NCI-H187 (cell line): ENCODE measurements around the gene EPM2AIP1.
"Not testable (repeated sequence)": the region's sequence is repeated elsewhere in the genome, so short reads cannot be mapped to it uniquely, and the experiment has no call there.

Source experiments
- DNase-seq, 2 experiments: peaks; one replicate each; lab custom pipeline; 2025; lab: John Stamatoyannopoulos, UW

EPM2AIP1 gene

DNA sequence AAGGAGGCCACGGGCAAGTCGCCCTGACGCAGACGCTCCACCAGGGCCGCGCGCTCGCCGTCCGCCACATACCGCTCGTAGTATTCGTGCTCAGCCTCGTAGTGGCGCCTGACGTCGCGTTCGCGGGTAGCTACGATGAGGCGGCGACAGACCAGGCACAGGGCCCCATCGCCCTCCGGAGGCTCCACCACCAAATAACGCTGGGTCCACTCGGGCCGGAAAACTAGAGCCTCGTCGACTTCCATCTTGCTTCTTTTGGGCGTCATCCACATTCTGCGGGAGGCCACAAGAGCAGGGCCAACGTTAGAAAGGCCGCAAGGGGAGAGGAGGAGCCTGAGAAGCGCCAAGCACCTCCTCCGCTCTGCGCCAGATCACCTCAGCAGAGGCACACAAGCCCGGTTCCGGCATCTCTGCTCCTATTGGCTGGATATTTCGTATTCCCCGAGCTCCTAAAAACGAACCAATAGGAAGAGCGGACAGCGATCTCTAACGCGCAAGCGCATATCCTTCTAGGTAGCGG, at the start of gene EPM2AIP1:
TSS of gene EPM2AIP1 (minus strand) at position 326 of the 520 bp plus-strand sequence. CDS start at position 272, 54 bp downstream.
- no peak for DNase-seq

DNA sequence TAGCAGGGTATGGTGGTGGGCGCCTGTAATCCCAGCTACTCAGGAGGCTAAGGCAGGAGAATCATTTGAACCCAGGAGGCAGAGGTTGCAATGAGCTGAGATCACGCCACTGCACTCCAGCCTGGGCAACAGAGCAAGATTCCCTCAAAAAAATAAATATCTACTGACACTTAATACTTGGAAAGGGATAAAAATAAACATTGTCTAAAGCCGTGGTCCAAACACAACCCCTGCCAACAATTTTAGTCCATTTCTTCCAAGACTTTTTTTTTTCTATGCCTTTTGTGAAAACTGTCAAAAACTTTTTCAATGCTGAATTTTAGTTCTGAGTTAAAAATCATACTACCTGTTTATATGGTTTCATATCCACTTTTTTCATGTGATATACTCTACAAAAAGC, 49.8 kb upstream of the EPM2AIP1 start:
- DNase-seq, result not testable (repeated sequence)

DNA sequence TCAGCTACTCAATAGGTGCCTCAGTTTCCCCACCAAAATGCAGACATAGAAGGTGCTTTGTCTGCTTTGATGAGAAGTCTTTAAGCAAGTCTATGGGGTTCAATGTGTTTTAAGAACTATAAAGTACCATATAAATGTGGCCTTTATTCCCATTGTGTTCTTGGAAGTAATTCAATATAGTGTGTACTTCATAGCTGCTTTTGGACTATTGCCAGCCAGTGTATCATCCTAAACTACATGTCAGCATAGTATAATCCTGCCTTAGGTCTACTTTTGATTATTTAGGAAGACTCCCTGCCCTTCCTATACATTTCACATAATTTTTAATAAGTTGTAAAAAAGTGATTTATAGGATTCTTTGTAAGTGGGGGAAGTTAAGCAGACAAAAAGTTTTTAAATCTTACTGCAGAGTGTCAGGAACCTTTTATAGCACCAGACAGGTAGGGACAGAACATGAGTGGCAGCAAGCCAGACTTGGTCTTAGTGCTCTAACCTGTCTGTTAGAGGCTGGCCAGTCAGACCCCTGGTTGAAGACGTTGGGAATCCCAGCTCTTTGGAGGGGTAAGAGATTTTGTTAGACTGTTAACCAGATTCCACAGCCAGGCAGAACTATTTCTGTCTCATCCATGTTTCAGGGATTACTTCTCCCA, 48.7 kb upstream of the EPM2AIP1 start:
- no peak for DNase-seq

DNA sequence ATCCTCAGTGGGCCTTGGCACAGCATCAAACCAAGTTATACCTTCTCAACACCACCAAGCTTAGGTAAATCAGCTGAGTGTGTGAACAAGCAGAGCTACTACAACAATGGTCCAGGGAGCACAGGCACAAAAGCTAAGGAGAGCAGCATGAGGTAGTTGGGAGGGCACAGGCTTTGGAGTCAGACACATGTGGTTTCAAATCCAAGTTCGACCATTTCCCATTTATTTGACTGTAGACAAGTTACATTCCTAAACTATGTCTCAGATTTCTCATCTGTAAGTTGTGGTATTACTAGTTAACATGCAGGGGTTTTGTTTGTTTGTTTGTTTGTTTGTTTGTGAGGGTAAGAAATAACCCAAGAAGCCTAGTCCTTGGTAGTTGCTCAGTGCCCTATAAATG, 47.3 kb upstream of the EPM2AIP1 start:
- DNase-seq, result no peak

DNA sequence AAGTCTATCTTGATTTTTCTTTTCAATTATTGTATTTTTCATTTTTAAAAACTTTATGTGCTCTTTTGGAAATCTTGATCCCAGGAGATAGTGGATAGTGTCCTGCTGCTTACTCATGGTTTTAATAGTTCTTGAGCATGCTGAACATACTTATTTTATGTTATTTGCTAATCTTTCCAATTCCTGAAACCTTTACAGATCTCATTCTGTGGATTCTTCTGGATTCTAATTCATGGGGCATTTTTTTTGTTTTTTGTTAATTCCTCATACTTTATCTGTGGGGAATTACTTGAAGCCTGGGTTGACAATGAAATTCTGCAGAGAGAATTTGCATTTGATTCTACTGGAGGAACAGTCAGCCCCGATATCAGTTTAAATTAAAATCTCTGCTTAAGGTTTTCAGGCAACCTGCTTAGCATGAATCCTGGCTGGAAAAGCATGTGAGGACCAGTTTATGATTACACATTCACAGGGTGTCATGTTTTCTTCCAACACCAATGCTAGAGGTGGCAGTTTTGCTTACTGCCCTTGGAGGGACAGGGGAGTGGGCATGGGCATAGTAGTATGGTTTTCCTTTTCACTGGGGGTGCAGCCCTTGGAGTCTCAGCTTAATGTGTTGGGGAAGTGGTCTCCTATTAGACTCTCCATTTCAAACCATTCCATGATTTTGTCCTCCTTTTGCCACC, 46.4 kb upstream of the EPM2AIP1 start:
- no peak for DNase-seq

DNA sequence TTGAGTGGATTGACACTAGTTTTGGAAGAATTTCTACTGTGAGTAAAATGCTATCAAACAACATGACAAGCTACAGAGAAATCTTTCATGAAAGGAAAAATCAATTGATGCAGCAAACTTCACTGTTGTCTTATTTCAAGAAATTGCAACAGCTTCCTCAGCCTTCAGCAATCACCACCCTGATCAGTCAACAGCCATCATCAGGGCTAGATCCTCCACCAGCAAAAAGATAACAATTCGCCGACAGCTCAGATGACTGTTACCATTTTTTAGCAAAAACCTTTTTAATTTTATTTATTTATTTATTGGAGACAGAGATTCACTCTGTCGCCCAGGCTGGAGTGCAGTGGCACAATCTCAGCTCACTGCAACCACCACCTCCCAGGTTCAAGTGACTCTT, 44.4 kb upstream of the EPM2AIP1 start:
- DNase-seq, result no peak

DNA sequence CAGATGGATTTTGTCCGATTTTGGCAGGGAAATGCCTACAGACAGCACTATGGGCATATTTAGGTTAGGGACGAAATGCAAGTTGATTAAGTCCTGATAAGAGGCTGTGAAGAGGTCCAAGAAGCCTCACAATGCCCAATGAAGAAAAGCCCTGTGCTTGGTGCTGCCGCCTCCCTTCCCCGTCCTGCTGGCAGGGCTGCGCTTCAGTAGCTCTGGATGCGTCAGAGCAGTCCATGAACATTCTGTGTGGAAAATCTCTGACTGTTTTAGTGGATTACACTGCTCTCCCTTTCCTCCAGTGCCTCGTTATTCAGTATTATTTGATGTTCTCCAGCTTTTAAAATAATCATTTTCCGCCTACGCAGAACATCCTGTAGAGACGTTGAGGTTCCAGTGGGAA, 40.0 kb upstream of the EPM2AIP1 start:
- no peak for DNase-seq

DNA sequence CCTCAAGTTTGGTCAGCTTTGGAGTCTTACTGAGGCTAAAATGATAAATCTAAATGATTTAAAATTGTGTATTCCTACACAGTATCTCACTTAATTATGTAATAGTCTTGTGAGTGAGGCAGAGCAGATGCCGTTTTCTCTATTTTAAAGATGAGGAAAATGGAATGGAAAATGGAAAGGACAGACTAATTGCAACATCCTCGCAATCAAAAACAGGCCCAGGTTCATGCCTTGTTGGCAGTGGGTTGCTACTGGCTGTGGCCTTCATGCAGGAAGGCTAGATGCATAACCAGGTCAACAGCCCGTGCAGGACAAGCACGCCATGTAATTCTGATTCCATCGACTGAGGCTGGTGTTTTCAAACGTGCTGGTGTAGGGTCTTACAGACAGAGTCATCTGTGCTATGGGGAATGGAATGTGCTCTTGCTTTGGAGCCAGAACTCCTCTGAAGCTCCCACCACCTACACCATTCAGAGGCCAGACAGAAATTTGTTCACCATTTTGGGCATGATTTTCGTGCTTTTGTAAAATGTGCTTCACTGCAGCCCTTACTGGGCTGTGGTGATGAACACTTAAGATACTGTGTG, 38.3 kb upstream of the EPM2AIP1 start:
- no peak for DNase-seq

DNA sequence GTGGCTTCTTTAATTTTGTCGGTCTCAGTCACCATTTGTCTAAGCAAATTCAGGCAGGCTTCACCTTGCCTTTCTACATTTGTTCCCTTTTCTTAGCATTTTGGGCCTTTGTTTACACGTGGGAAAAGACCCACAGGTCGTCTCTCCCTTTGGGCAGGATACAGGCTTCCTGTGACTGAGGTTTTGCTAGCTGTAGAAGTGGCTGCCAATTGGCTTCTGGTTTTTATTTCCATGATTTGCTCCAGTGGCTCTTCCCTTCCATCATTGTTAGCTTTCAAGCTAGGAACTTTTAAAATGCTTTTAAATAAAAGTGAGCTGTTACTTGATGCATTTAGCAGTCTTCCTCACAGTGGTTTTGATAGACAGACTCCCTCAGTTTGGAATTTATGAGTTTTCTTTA, 37.7 kb upstream of the EPM2AIP1 start:
- no peak for DNase-seq

DNA sequence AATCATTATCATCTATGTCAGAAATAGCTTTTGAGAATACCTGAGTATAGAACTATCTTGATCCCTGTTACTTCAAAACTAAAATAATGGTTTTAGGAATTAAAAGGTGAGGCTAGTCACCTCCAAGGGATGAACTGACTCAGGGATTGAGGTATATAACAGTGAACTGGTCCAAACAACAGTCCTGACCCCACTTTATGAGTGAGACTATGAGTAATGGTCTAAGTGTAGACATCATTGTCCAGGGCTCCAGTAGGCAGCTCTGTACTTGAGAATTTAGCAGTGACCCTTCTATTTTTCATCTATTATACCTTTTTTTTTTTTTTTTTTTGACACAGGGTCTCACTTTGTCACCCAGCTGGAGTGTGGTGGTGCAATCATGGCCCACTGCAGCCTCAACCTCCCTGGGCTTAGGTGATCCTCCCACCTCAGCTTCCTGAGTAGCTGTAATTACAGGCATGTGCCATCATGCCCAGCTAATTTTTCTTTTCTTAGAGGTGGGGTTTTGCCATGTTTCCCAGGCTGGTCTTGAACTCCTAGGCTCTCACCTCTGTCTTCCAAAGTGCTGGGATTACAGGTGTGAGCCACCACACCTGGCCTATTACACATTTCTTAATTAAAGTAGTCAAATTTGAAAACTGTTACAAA, 36.7 kb upstream of the EPM2AIP1 start:
- DNase-seq, result no peak

DNA sequence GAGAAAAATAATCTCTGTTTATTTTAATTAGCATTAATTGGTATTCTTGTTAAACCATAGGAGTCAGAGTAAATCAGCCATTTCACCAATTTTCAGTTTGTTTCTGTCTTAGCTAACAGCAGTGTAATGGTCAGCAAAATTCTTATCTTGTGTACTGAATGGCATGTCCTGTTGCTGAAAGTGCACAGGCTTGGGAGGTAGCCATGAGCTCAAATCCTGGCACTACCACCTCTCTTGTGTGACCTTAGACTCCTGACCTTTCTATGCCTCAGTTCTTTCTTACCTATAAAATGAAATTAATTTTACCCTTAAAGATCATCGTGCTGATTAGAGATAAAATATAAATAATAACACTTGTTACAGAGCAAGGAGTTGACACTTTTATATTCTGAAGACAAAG, 36.2 kb upstream of the EPM2AIP1 start:
- no peak for DNase-seq

DNA sequence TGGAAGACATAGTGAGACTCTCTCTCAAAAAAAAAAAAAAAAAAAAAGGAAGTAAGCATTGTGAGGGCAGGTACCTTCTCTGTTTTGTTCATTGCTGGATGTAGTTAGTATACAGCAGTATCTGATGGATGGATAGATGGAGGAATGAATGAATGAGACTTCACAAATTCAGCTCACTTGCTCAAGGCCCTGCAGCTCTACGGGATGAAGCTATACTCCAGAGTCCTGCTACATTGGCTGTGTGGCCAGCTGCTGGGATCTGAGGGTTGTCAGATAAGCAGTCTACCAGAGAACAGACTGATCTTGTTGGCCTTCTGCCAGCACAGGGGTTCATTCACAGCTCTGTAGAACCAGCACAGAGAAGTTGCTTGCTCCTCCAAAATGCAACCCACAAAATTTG, 35.4 kb upstream of the EPM2AIP1 start:
- no peak for DNase-seq

DNA sequence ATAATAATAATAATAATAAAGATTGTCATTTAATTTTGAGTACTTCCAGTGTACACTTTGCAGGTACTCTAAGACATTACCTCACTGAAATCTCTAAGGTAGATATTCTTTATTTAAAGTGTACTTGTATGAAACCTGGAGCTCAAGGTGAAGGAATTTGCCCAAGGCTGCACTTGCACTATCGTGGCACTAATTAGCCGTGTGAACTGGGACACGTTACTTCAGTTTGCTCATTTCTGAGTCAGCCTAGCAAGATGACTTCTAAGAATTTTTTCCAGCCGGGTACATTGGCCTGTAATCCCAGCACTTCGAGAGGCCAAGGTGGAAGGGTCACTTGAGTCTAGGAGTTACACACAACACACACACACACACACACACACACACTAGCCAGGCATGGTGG, 33.9 kb upstream of the EPM2AIP1 start:
- DNase-seq, result no peak

DNA sequence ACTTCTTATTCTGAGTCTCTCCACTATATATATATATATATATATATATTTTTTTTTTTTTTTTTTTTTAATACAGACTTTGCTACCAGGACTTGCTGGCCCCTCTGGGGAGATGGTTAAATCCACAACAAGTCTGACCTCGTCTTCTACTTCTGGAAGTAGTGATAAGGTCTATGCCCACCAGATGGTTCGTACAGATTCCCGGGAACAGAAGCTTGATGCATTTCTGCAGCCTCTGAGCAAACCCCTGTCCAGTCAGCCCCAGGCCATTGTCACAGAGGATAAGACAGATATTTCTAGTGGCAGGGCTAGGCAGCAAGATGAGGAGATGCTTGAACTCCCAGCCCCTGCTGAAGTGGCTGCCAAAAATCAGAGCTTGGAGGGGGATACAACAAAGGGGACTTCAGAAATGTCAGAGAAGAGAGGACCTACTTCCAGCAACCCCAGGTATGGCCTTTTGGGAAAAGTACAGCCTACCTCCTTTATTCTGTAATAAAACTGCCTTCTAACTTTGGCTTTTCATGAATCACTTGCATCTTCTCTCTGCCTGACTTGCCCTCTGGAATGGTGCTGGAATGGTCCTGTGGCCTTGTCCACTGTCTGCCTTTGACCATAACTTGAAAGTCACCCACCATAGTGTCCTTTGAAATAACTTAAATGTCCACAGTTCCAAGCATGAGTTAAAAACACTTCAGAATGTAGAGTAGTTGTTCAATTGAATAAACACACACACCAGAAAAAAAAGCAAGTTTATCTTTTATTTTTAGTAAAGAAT, 32.8 kb upstream of the EPM2AIP1 start:
- no peak for DNase-seq

DNA sequence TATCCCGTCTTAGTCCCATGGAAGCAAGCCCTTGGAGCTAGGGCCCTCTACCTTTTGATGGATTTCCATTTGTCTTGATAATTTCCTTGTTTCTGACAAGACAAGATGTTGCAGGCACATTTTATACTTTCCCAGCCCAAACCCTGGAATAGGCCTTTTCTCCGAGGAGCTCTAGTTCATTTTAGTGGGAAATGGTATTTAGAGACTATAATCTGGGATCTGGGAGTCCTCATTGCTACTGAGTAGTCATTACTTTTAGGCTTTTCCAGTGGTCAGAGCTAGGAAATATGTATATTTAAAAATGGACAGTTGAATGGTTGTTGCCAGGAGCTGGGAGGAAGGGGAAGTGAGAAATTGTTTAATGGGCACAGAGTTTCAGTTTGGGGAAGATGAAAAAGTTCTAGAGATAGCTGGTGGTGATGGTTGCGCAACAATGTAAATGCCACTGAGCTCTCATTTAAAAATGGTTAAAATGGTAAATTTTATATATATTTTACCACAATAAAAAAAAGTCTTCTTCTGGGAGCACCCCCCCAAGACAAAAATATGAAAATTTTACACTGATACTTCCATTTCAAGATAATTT, 32.0 kb upstream of the EPM2AIP1 start:
- DNase-seq, result no peak

DNA sequence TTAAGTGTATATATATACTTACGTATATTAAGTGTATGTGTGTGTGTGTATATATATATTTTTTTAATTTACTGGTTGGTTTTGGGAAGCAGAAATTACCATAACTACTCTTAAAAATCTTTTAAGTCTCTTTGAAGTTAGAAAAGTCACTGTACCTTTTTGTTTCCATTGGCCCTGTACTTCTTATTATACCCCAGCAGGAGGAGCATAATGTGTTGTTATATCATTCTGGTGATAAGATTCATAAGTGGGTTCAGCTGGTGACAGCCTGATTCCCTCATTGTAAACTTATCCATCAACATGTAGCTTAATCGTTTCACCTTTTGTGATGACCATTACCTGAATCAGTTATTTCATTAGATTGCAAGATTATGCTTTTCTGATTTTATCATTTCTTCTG, 31.2 kb upstream of the EPM2AIP1 start:
- DNase-seq, result no peak

DNA sequence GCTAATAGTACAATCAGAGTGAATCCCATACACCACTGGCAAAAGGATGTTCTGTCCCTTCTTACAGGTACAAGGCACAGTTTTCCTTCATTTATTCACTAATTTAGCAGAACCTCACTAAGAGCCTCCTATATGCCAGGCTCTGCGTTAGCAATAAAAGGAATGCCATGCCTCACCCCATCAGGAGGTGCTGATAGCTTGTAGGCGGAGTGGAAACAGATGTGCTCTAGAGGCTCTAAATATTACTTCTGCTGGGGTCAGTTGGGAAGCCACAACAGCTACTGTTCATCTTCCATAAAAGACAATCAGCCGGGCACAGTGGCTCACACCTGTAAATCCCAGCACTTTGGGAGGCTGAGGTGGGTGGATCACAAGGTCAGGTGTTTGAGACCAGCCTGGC, 24.8 kb upstream of the EPM2AIP1 start:
- no peak for DNase-seq

DNA sequence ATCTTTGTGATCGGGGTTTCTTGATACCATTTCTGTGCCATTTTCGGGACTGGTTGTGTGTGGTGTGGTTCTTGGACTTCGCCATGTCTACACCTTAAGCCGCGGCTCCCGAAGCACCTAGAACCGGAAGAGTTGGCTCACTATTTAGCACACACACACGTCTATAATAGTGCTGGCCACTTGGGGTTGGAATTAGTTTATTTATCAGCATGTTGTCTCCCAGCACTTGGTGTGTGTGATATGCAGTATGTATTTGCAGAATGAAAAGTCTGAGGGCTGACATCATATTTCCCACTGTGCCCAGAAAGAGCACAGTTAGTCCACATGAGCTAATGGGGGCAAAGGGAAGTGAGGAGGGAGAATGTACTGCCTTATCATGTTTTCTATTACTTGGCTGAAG, 24.0 kb upstream of the EPM2AIP1 start:
- no peak for DNase-seq

DNA sequence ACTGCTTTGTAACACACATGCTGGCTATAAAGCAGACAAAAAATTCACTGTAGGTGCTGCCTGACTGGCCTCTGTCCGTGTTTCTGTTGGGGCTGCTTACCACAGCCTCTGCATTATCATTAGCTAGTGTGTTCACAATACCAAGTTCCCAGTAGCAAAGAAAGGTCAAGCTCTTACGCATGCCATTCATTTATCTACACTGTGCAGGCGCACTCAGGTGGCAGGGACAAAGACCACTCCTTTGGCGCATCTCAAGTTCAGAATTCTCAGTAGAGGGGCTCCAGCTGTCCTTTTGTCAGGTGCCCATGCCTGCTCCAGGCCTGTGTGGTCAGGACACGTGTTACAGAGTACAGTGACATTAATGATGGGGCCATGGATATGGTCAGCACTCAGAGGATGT, 22.7 kb upstream of the EPM2AIP1 start:
- no peak for DNase-seq

DNA sequence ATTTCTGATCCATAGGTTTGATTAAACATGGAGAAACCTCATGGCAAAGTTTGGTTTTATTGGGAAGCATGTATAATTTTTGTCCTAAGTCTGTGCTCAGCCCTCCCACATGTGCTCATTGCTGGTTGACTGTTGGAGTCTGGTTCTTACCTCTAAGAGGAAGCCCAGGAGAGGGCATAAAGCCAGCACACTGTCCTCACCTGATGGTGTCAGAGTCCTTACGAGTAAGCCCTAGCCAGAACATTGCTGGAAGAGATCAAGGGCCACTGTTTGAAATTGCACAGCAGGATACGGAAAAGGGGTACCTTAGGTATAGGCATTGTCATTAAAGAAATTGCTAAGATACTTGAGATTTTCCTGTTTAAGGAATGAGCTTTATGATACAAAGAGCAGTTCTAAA, 21.7 kb upstream of the EPM2AIP1 start:
- DNase-seq, result no peak
